COR-L47 (cell line): ENCODE data around the gene LCN12.

Experiments used
- DNase-seq: peaks from one replicate; lab custom pipeline; 2025; lab: John Stamatoyannopoulos, UW

The LCN12 gene

DNA sequence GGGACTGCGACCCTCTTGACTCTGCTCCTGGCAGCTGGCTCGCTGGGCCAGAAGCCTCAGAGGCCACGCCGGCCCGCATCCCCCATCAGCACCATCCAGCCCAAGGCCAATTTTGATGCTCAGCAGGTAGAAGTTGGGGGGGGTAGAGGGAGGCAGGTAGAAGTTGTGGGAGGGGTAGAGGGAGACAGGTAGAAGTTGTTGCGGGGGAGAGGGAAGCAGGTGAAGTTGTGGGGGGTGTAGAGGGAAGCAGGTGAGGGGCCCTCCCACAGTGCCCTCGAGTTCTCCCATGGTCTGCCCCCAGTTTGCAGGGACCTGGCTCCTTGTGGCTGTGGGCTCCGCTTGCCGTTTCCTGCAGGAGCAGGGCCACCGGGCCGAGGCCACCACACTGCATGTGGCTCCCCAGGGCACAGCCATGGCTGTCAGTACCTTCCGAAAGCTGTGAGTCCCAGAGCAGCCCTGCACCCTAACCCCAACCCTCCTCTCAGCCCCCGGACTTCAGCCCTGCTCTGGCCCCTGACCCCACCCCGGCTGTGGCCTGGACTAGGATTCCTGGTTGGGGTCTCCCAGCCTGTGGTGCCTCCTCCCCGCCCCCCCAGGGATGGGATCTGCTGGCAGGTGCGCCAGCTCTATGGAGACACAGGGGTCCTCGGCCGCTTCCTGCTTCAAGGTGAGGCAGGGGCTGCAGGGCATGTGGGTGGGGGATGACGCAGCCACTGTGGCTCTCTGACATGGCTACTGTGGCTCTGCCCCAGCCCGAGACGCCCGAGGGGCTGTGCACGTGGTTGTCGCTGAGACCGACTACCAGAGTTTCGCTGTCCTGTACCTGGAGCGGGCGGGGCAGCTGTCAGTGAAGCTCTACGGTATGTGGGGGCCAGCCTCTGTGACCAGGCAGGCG, 6.5 kb upstream of the LCN12 start:
- no peak for DNase-seq

DNA sequence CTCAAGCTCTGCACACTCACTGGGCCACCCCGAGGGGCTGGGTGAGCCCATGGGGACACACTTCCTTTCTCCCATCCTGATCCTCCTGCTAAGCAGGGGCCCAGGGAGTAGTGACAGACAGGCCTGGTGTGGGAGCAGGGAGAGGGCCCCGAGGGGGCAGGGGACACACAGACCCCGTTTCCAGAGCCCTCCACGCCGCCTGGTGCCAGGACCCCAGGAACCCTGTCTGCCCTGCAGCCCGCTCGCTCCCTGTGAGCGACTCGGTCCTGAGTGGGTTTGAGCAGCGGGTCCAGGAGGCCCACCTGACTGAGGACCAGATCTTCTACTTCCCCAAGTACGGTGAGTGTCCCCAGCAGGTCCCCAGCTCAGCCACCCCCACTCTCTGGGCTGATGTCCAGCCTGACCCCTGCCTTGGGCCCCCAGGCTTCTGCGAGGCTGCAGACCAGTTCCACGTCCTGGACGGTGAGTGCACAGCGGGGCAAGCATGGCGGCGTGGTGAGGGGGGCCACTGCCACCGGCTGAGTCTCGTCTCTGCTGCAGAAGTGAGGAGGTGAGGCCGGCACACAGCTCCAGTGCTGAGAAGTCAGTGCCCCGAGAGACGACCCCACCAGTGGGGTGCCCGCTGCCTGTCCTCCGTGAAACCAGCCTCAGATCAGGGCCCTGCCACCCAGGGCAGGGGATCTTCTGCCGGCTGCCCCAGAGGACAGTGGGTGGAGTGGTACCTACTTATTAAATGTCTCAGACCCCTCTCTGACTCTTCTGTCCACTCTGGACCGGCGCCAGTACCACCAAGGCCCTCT, 5.6 kb upstream of the LCN12 start:
- DNase-seq: no peak

DNA sequence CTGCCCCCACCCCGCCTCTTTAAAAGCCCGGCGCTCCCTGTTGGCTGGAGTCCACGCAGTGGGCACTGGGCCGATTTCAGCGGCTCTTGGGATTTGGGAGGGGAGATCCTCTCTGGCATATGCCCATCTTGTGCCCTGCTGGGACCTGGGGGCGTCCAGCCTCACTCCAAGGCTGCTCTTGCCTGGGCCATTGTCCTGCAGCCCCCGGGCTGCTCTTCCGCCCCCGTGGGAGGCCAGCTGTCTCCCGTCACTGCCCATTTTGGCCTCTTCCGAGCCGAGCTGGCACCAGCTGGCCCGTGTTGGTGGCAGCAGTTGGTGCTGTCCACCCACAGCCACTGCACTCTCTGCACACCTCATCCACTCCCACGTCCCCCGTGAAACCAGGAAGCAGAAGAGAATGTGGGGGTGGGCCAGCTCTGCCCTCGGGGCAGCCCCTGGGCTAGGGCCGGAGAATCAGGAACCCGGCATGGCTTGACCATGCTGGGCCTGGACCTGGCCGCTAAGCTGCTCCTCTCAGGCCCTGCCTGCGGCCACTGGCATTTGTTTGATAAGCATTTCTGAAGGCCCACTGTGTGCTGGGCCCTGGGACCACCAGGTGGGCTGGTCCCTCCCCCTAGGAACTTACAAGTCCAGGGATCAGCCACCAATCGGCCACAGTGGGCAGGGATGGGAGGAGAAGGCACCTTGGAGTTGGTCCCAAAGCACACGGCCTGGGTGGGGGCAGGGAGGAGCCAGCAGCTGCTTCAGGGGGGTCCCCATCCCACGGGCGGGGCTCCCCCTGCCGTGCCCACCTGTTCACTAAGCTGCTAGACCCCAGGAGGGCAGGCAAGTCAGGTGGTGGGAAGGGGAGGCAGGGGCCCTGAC, 4.8 kb upstream of the LCN12 start:
- DNase-seq: no peak

DNA sequence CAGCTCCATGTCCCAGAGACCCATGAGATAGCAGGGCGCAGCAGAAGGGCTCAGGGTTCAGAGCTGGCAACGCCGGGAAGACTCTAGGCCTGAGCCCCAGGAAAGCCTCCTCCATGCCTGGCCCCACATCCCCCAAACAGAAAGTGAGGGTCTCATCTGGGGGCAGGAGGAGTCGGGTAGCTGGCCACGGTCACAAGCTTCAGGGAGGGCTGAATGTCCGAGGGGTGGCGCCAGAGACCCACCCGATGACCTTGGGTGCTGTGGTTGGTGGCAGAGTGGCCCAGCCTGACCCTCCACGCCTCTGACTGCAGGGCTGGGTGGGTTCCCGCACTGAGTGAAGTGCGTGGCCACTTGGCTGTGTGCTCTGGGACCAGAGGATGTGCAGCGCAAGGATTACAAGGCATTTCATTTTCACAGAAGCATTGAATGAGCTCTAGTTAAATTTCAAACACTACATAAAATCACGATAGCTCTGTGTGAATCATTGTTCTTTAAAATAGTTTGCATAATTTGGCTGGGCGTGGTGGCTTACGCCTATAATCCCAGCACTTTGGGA, 4.0 kb upstream of the LCN12 start:
- DNase-seq: no peak

DNA sequence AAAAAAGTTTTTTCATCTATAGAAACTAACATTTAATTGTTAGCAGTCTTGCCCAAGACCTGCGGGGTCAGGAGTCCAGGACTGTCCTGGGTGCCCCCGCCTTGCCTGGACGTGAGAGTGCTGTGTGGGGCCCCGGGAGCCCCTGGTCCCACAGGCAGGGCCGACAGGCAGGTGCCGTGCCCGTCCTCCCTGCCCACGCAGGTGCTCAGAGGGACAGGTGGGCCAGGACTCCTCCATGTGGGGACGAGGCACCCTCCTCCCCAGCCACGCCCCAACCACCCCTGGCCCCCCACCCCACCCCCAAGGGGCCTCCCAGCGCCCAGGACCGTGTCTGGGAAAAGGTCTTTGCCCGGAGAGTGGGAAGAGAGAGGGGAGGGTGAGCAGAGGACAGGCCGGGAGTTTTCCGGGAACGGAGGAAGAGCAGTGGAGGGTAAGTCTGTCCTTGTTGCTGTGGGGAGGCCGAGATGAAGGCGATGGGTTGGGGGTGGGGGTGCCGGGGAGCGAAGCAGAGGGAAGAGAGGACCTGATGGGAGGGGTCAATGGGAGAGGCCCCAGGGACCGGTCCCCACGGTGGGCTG, 2.7 kb upstream of the LCN12 start:
- DNase-seq: no peak

DNA sequence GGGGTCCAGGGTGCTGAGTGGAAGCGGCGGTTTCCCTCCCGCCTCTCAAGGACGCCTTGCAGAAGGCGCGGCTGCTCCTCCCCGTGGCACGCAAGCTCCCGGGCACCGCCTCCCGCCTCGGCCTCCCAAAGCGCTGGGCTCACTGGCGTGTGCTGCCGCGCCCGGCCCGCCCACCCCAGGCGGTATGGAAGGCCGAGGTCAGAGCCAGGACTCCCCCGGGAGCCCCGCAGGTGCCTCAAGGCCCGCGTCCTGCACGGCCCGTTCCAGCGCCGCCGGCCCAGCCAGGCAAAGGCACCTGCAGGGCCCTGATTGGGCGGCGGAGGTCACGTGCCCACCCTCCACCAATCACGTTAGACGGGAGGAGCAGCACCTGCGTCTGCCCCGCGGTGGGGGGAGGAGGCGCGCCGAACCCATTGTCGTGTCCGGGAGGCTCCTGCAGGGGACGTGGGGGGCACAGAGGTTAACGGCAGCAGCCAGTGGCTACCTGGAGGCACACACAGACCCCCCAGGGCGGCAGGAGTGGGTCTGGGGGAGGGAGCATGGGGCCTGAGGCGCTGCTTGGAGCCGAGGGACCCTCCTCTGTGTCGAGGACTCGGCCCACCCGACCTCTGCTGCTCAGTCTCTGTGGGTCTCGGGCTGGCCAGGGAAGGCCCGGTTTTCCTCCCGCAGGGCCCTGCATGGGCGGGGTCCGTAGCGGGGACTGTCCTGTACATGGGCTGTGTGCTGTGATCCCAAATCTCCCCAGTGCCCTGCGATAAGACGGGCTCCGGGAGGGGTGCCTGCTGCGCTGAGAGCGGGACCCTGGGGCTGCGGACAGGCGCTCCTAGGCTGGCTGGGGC, 2.0 kb upstream of the LCN12 start:
- DNase-seq: peak; percentile 95

DNA sequence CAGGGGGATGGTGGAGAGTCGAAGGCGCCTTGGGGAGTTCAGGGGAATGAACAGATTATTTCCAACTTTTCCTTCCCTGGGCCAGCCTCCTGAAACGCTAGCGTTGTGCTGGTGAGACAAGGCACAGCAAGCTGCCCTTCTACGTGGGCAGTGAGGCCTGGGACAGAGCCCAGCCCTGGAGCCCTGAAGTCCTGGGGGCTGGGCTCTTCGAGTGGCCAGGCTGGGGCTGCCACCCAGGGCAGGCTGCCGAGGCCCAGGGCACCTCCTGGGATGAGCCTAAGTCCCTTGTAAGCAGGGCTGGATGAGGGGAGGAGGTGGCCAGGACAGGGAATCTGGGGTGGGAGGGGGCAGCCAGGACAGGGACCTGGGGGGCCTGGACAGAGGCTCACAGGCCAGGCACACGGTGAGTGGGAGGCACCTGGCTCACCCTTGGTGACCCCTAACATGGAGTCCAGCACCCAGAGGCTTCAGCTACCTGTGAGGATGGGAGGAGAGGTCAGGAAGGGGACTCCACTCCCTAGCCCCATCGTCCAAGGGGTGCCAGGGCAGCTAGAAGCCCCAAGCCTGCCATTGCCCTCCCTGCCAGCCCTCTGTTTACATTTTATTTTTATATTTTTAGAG, 1.3 kb upstream of the LCN12 start:
- DNase-seq: no peak

DNA sequence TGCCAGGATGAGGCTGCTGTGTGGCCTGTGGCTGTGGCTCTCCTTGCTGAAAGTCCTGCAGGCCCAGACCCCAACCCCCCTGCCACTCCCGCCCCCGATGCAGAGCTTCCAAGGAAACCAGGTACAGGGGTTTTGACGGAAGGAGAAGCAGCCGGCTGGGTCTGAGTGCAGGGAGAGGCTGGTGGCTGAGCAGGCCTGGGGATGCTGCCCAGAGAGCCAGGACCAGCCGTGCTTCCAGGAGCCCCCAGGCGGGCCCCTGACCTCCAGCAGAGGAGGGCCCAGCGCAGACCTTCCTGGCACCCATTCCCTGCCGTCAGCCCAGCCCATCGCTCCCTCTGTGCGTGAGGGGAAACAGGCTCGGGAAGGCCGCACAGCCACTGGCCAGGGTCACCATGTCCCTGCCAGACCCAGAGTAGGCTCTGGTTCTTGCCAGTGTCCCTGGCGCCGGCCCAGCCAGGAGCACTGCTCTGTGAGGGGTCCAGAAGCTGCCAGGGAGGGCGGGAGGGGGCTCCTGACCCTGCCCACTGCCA, 313 bp downstream of the LCN12 start:
- DNase-seq: no peak

DNA sequence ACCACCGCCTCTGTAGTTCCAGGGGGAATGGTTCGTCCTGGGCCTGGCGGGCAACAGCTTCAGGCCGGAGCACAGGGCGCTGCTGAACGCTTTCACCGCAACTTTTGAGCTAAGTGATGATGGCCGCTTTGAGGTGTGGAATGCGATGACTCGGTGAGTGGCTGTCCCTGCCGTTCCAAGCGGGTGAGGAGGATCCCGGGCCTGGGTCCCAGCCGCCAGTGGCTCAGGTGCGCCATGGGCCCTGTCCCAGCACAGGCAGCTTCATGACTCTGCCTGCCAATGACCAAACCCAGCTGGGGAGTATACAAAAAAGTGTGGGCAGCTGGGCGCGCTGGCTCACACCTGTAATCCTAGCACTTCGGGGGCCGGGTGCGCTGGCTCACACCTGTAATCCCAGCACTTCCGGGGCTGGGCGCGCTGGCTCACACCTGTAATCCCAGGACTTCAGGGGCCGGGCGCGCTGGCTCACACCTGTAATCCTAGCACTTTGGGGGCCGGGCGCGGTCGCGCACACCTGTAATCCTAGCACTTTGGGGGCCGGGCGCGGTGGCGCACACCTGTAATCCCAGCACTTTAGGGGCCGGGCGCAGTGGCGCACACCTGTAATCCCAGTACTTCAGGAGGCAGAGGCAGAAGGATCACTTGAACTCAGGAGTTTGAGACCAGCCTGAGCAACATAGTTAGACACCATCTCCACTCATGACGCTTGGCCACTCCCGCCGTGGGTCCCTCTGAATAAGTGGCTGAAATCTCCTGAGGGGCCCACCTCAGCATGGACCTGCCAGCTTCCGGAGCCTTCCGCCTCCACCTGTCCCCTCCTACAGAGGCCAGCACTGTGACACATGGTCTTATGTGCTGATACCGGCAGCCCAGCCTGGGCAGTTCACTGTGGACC, 1.1 kb downstream of the LCN12 start:
- DNase-seq: no peak

DNA sequence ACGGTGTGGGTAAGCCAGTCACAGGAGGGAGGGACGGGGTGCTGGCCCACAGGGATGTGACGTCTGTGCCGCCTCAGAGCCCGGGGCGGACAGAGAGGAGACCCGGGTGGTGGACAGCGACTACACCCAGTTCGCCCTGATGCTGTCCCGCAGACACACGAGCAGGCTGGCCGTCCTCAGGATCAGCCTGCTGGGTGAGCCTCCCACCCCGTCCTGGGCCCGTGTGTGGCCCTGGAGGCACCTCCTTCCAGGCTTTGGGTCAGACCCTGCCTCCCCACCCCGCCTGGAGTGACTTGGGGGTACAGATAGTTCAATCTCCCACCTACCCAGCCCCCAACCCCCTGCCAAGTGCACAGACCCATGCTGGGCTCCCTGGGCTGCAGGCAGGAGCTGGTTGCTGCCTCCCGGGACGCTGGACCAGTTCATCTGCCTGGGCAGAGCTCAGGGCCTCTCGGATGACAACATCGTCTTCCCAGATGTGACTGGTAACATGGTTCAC, 1.7 kb downstream of the LCN12 start:
- no peak for DNase-seq

DNA sequence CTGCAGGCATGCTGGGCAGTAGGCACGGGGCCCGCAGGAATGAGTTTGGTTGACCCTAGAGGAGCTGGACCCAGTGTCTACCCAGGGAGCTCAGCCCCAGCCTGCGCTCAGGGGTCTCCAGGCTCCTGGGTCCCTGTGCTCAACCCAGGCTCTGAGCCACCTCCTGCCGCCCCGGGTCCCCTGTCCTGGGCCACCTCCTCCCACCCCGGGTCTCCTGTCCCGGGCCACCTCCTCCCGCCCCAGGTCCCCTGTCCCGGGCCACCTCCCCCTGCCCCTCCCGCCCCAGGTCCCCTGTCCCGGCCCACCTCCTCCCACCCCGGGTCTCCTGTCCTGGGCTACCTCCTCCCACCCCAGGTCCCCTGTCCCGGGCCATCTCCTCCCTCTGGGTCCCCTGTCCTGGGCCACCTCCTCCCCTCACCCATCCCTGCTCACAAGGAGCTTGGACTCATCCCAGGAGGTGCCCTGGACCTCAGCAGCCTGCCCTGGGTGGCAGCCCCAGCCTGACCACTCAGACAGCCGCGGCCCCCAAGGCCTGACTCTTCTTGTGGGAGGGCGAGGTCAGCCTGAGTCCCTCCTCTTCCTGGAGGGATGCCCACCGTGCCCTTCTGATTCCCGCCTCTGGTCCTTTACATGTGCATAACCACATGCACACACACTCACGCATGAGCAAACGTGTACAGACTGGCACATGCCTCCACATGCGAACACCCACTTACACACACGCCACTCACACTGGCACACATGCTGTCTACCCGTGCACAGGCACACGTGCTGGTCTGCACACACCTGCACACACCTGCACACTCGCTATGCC, 2.4 kb downstream of the LCN12 start:
- no peak for DNase-seq

DNA sequence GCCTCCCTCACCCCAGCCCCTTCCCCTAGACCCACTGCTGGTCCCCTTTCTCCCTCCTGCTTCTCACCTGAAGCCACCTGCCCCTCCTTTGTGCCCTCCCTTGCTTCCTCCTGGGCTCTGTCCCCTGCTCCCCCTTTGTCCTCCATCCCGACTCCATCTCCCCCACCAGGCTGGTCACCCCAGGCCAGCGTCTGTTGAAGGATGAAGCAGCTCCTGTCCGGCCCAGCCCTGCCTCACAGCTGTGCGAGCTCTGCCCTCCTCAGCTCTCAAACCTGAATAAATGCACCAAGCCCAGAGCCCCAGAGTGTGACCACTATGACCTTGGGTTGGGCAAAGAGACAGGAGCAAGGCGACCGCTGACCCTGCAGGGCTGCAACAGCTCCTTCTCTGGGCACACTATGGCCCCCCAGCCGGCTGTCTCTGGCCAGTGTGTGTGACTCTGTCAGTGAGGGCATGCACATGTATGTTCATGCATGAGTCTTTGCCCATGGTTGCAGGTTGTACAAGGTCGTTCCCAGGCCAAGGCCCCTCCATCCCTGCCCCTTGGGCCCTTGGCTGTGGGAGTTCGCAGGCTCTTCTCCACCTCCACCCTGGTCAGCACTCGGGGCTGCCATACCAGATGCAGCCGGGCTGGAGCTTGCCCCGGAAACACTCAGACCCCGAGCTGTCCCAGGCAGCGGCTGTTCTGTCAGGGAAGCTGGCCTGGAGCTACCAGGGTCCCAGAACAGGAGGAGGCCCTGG, 3.3 kb downstream of the LCN12 start:
- DNase-seq: no peak

DNA sequence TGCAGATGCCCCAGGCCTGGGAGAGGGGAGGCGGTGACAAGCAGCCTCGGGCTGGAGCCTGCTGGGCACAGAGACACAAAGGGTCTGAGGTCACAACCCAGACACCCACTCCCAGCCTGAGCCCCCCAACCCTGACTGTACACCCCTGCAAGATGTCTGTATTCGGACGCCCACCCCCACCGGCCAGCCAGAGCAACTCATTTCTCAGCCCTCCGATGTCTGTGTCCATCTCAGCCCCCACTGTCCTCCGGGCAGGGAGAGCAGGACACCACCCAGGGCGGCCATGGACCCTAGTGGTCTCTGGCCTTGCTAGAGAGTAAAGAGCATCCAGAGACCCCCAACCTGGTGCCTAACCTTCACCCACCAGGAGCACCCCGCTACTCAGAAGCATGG, 3.9 kb downstream of the LCN12 start:
- no peak for DNase-seq

DNA sequence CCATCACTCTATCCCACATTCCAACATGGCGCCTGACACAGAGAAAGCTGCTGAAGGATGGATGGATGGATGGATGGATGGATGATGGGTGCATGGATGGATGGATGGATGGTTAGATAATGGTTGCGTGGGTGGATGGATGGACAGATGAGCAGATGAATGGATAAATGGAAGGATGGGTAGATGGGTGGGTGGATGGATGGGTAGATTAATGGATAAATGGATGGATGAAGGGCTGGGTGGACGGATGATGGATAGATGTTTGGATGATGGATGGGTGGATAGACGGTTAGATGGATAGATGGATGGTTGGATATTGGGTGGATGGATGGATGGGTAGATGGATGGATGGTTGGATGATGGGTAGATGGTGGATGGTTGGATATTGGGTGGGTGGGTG, 4.5 kb downstream of the LCN12 start:
- DNase-seq: no peak

DNA sequence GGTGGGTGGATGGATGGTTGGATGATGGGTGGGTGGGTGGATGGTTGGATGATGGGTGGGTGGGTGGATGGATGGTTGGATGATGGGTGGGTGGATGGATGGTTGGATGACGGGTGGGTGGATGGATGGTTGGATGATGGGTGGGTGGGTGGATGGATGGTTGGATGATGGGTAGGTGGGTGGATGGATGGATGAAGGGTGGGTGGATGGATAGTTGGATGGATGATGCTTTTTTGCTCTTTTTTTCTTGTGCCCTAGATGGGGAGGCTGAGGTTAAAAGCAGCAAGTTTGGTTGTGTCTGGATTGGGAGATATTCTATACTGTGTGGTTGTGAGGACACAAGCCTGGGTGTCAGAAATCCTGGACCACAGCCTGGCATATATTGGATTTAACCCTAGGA, 5.4 kb downstream of the LCN12 start:
- DNase-seq: no peak

DNA sequence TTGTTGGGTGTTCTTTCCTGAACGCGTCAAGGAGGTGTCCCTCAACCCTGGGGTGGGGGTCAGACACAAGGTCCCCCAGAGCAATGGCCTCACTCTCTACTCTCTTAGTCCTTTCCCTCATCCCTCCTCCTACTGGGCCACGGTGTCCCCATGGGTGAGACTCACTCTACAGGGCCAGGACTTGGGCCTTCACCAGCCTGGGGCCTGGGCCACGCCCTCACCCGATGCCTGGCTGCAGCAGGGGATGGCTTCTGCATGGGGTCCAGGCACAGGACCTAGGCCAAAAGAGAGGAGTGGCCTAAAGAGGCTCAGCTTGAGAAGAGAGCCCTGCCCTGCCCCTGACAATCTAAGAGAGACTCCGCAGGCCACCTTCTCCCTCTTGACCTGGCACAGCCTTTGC, 5.8 kb downstream of the LCN12 start:
- no peak for DNase-seq

DNA sequence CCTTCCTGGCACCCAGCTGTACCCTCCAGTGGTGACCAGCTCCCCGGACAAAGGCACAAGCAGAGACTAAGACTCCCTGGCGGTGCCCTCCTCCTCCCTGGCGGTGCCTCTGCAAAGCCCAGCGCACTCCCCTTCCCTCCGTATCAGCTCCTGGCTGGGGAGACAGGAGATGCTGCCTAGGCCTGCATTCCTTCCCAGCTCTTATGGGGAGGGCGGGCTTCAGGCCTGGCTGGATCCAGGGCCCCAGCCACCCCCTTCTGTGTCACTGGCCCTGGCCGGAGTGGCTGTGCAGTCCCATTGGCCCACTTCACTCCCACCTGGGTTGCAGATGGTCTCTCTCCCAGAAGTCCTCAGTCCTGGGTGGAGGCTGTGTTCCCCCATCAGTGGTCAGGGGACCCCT, 6.4 kb downstream of the LCN12 start:
- no peak for DNase-seq
